GM18868 (cell line): ENCODE results near the gene ADCY1.

Source experiments
- ATAC-seq: cut with Tn5 transposase; IDR thresholded peaks from one replicate; pipeline ENCODE4 v1.9.1; 2021; ENCODE audit warnings: mild to moderate bottlenecking, moderate library complexity; ENCODE audit not compliant: unreplicated experiment

ADCY1 gene

DNA sequence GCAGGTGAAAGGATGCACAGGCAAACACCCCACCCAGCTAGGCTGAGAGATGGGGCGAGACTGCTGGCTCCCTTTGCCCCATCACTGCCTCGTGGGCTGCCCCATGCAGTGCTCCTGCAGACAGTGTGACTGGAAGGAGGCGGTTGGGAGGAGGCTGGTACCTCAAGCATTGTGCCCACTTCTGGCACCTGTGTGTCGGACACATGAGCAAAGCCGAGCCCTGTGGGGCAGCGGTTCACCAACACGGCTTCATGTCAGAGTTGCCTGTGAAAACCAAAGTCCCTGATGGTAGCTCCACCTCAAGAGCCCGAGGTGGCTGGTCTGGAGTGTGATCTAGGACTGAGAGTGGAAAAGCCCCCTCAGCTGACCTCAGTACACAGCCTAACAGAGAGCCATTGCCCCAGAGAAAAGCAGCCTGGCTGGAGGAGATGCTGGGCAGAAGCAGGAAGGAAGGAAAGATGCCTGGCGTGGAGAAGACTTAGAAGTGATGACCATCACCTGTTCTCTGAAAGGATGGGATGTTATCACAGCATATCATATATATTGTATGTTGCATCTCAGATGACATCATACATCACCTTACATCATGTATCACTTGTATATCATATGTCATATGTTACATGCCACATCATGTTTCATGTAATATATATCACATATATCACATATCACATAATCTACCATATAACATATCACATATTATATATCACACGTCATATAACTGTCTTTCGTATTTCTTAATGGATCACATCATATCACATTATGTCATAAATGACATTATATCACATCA is 75.6 kb downstream of the ADCY1 start:
- no peak for ATAC-seq

DNA sequence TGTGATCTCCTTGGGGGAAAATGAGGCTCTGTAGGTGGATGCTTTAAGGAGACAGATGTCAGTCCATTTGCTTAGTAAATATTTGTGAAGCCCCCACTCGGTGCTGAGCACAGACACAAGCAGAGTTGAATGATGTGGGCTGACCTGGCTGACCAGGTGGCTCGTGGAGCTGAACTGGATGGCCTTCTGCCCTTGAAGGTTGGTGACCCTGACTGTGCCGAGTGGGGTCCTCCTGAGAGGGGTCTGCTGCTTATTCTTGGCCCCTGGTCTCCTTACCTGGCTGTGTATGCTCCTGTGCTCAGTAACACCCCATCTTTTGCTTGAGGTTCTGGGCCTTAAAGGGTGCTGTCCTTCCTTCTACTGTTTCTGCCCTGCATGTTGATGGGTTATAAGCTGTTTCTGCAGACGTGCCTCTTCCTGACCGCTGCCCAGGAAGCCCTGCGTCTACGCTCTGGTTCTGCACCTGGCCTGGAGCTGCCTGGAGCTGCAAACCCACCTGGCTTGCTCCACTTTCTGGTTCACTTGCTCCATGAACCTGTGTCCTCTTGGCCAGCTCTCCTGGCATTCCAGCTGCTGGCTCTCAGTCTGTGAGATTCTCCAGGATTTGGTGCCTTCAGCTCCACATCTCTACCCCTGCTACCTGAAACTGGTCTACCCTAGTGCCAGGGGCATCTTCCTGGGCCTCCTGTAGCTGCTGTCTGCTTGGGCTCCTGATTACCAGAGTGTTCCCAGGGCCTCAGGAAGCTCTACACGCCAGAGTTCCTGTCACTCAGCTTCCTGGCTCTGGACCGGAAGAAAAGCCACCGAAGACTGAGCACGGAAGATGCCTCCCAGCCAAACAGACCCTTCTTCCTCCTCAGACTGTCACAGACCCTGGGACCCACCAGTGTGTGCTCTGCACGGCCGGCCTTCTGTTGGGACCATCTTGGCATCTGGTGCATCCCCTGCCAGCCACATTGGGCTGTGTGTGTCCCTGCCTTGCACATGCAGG is 76.5 kb downstream of the ADCY1 start:
- no peak for ATAC-seq

- no peak for ATAC-seq
Measured at GRCh38 chr7:45651540-45651939, 77.4 kb downstream of the ADCY1 start.

DNA sequence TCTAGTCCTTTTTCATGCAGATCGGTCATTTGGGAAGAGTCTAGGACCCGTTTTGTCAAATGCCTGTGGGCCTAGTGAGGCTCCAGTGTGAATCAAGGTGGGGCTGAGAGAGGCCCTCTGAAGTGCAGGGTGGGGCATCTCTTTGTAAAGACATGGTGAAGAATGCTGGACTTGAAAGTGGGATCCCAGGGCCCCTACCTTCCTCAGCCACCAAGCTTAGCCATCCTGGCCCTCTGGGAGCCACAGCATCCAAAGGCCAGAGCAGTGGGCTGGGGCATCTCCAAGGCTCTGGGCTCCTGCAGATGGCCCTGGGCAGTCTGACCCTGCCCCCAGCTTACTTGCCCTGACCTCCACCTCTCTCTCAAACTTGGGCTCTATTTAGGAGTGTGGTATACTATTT is 78.5 kb downstream of the ADCY1 start:
- no peak for ATAC-seq

GRCh38 chr7:45653209-45653907 is 79.2 kb downstream of the ADCY1 start:
- ATAC-seq = no peak

- no peak for ATAC-seq
Measured at GRCh38 chr7:45654341-45654740, 80.2 kb downstream of the ADCY1 start.

DNA sequence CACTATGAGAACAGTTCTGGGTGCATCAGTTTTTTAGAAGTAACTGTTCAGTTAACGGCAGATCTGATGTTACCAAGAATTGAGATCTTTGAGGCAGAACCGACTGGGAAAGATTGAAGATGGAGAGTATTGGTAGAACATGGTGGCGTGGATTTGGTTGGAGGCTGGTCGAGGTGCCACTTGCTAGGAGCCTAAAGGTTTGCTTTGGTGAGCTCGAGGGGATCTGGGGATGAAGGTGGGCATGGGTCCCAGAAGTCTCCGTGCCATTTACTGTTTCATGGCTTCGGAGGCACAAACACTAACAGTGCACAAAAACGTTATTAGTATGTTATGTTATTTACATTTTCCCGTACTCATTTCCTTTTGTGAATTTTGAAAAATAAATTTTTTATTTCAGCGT is 81.4 kb downstream of the ADCY1 start:
- ATAC-seq = no peak

- no peak for ATAC-seq
Measured at GRCh38 chr7:45656431-45656830, 82.3 kb downstream of the ADCY1 start.

DNA sequence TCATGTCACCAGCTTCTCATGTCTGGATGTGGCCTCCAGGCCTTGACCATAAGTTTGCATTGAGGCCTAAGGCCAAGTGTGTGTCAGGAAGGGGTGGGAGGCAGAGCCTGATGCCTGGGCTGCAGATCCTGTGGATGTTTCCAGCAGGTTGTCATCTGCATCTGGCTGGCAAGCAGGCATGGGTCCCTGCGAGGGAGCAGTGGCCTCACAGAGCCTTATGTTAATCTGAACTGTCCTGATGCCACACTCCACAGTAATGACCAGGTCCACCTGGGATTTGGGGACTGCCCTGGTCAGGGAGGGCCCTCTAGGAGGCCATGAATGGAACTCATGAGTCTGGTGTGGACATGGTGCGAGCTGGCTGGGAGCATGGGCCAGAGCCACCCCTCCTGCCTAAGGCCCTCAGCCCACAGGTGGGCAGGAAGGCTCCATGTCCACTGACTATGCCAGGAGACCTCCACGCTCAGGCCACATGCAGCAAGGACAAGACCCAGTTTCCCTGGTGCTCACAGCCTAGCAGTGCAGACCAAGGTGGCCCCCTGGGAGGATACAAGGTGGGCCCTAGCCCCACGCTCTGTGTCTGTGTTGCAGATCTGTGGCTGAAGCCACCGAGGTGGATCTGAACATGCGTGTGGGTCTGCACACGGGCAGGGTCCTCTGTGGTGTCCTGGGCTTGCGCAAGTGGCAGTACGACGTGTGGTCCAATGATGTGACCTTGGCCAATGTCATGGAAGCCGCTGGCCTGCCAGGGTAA is 83.1 kb downstream of the ADCY1 start:
- no peak for ATAC-seq

GRCh38 chr7:45657890-45658715 is 83.9 kb downstream of the ADCY1 start:
- no peak for ATAC-seq

- no peak for ATAC-seq
Measured at GRCh38 chr7:45658716-45659495, 84.7 kb downstream of the ADCY1 start.

DNA sequence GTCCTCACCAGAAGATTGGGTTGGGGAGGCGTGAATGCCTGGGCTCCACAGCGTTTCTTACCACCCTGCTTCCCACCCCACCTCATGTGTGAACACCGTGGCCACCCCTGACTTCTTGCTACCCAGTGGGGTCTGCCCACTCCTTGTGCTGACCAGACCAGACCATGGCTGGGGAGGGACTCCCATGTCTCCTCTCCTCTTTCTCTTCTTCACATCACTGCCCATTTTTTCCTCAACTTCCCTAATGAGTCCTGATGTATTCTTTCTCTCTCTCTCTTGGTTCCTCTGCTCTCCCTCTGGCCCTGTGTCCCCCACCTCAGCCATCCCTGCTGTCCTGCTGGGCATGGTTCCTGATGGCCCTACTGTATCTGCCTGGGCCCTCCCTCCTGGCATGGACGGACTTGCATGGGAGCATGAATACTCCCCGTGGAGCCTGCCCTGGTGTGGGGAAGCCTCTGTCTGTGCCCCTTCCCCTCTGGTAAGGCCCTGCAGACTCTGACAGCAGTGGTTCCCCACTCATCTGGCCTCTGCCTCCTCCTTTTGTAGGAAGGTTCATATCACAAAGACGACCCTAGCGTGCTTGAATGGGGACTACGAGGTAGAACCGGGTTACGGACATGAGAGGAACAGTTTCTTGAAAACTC is 85.5 kb downstream of the ADCY1 start:
- no peak for ATAC-seq

GRCh38 chr7:45660201-45660900 is 86.2 kb downstream of the ADCY1 start:
- ATAC-seq = no peak

- ATAC-seq = no peak
Measured at GRCh38 chr7:45660901-45661211, 86.7 kb downstream of the ADCY1 start.

GRCh38 chr7:45661302-45661995 is 87.3 kb downstream of the ADCY1 start:
- ATAC-seq = no peak

DNA sequence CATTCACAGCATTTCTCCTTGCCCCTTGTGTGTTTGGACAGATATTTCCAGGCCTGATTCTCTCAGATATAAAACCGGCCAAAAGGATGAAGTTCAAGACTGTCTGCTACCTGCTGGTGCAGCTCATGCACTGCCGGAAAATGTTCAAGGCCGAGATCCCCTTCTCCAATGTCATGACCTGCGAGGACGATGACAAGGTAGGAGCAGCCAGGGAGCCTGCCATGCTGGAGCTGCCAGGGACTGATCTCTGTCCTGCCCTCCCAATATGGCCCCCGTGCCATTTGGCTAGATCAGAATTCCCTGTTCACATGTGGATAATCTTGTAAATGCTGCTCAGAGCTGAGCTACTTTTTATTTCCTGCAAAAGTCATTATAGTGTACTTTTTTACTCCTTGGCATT is 87.8 kb downstream of the ADCY1 start:
- no peak for ATAC-seq

GRCh38 chr7:45662540-45663166 is 88.5 kb downstream of the ADCY1 start:
- ATAC-seq = no peak
